ENCODE measurements around the gene TMEM183A. TPM values are rescaled to one million over a fixed set of nuclear protein-coding genes. Genes with fewer than 3 reads are reported as not detected.

Gene TMEM183A
- total and polyA plus RNA-seq, 2 experiments from 2014 or later, result 55.1 to 128 TPM

- H3K36me3 ChIP-seq (ENCODE audit: insufficient read depth), result no peaks in the 10 kb centered on the region
- Mint-ChIP-seq H3K27me3 (ENCODE audit: insufficient read depth, low read depth, poor library complexity) (peaks cover 3% of the 10 kb centered on the region), H3K9me3 (no peaks in the 10 kb centered on the region), H3K36me3 (ENCODE audit: low read depth) (no peaks in the 10 kb centered on the region), H3K27ac (no peak overlapping the region), H3K4me3 (no peak overlapping the region), H3K4me1 (peaks cover 21% of the 10 kb centered on the region)
- H3K27ac ChIP-seq (ENCODE audit: low read depth), result no peak overlapping the region
- DNase-seq (ENCODE audit: low spot score), result no peak
- no peaks in the 10 kb centered on the region for H3K27me3 ChIP-seq (ENCODE audit: insufficient read depth)
- H3F3A ChIP-seq (replicated peaks; ENCODE audit: low read depth), result no peaks in the 10 kb centered on the region
- no peaks in the 10 kb centered on the region for H3K9me2 ChIP-seq (ENCODE audit: insufficient read depth)
- H3K79me2 ChIP-seq (replicated peaks; ENCODE audit: insufficient read depth), result no peaks in the 10 kb centered on the region
- peaks cover 11% of the 10 kb centered on the region for H3K4me1 ChIP-seq (ENCODE audit: insufficient read depth)
- H4K20me1 ChIP-seq (replicated peaks; ENCODE audit: insufficient read depth), result no peaks in the 10 kb centered on the region
- H2AFZ ChIP-seq, result no peak overlapping the region
- H3K4me2 ChIP-seq, result no peak overlapping the region
- H3K4me3 ChIP-seq, result no peak overlapping the region
- TF ChIP-seq STAT1 (IDR thresholded peaks at IDR 0.05; ENCODE audit: unreplicated experiment), result no peak
- no peak for TF ChIP-seq CTCF (conservative IDR thresholded peaks at IDR 0.05; ENCODE audit: low read depth in 2 of 2)
- TF ChIP-seq, protein P1, sequence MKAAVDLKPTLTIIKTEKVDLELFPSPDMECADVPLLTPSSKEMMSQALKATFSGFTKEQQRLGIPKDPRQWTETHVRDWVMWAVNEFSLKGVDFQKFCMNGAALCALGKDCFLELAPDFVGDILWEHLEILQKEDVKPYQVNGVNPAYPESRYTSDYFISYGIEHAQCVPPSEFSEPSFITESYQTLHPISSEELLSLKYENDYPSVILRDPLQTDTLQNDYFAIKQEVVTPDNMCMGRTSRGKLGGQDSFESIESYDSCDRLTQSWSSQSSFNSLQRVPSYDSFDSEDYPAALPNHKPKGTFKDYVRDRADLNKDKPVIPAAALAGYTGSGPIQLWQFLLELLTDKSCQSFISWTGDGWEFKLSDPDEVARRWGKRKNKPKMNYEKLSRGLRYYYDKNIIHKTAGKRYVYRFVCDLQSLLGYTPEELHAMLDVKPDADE (IDR thresholded peaks at IDR 0.05), result no peak
- TF ChIP-seq, protein P2, sequence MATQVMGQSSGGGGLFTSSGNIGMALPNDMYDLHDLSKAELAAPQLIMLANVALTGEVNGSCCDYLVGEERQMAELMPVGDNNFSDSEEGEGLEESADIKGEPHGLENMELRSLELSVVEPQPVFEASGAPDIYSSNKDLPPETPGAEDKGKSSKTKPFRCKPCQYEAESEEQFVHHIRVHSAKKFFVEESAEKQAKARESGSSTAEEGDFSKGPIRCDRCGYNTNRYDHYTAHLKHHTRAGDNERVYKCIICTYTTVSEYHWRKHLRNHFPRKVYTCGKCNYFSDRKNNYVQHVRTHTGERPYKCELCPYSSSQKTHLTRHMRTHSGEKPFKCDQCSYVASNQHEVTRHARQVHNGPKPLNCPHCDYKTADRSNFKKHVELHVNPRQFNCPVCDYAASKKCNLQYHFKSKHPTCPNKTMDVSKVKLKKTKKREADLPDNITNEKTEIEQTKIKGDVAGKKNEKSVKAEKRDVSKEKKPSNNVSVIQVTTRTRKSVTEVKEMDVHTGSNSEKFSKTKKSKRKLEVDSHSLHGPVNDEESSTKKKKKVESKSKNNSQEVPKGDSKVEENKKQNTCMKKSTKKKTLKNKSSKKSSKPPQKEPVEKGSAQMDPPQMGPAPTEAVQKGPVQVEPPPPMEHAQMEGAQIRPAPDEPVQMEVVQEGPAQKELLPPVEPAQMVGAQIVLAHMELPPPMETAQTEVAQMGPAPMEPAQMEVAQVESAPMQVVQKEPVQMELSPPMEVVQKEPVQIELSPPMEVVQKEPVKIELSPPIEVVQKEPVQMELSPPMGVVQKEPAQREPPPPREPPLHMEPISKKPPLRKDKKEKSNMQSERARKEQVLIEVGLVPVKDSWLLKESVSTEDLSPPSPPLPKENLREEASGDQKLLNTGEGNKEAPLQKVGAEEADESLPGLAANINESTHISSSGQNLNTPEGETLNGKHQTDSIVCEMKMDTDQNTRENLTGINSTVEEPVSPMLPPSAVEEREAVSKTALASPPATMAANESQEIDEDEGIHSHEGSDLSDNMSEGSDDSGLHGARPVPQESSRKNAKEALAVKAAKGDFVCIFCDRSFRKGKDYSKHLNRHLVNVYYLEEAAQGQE (IDR thresholded peaks at IDR 0.05; ENCODE audit: unreplicated experiment), result no peak
- TF ChIP-seq, protein P3, sequence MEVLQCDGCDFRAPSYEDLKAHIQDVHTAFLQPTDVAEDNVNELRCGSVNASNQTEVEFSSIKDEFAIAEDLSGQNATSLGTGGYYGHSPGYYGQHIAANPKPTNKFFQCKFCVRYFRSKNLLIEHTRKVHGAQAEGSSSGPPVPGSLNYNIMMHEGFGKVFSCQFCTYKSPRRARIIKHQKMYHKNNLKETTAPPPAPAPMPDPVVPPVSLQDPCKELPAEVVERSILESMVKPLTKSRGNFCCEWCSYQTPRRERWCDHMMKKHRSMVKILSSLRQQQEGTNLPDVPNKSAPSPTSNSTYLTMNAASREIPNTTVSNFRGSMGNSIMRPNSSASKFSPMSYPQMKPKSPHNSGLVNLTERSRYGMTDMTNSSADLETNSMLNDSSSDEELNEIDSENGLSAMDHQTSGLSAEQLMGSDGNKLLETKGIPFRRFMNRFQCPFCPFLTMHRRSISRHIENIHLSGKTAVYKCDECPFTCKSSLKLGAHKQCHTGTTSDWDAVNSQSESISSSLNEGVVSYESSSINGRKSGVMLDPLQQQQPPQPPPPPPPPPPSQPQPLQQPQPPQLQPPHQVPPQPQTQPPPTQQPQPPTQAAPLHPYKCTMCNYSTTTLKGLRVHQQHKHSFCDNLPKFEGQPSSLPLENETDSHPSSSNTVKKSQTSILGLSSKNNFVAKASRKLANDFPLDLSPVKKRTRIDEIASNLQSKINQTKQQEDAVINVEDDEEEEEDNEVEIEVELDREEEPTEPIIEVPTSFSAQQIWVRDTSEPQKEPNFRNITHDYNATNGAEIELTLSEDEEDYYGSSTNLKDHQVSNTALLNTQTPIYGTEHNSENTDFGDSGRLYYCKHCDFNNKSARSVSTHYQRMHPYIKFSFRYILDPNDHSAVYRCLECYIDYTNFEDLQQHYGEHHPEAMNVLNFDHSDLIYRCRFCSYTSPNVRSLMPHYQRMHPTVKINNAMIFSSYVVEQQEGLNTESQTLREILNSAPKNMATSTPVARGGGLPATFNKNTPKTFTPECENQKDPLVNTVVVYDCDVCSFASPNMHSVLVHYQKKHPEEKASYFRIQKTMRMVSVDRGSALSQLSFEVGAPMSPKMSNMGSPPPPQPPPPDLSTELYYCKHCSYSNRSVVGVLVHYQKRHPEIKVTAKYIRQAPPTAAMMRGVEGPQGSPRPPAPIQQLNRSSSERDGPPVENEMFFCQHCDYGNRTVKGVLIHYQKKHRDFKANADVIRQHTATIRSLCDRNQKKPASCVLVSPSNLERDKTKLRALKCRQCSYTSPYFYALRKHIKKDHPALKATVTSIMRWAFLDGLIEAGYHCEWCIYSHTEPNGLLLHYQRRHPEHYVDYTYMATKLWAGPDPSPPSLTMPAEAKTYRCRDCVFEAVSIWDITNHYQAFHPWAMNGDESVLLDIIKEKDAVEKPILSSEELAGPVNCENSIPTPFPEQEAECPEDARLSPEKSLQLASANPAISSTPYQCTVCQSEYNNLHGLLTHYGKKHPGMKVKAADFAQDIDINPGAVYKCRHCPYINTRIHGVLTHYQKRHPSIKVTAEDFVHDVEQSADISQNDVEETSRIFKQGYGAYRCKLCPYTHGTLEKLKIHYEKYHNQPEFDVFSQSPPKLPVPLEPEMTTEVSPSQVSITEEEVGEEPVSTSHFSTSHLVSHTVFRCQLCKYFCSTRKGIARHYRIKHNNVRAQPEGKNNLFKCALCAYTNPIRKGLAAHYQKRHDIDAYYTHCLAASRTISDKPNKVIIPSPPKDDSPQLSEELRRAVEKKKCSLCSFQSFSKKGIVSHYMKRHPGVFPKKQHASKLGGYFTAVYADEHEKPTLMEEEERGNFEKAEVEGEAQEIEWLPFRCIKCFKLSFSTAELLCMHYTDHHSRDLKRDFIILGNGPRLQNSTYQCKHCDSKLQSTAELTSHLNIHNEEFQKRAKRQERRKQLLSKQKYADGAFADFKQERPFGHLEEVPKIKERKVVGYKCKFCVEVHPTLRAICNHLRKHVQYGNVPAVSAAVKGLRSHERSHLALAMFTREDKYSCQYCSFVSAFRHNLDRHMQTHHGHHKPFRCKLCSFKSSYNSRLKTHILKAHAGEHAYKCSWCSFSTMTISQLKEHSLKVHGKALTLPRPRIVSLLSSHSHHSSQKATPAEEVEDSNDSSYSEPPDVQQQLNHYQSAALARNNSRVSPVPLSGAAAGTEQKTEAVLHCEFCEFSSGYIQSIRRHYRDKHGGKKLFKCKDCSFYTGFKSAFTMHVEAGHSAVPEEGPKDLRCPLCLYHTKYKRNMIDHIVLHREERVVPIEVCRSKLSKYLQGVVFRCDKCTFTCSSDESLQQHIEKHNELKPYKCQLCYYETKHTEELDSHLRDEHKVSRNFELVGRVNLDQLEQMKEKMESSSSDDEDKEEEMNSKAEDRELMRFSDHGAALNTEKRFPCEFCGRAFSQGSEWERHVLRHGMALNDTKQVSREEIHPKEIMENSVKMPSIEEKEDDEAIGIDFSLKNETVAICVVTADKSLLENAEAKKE (CRISPR knock-in tag; IDR thresholded peaks at IDR 0.05), result no peak
- no peak for TF ChIP-seq POLR2AphosphoS5 (IDR thresholded peaks at IDR 0.05; ENCODE audit: low read depth)
- TF ChIP-seq ZNF331 (CRISPR knock-in tag; IDR thresholded peaks at IDR 0.05; ENCODE audit: low read depth), result no peak
- TF ChIP-seq ZNF114 (CRISPR knock-in tag; IDR thresholded peaks at IDR 0.05), result no peak
- no peak for TF ChIP-seq EZH2 (IDR thresholded peaks at IDR 0.05; ENCODE audit: low read depth, unreplicated experiment)
- no peak for TF ChIP-seq CREB1 (CRISPR knock-in tag; IDR thresholded peaks at IDR 0.05; ENCODE audit: low read depth)
- no peak for TF ChIP-seq JUNB (IDR thresholded peaks at IDR 0.05; ENCODE audit: unreplicated experiment)
- TF ChIP-seq EZH2phosphoT487 (IDR thresholded peaks at IDR 0.05; ENCODE audit: unreplicated experiment), result no peak
- TF ChIP-seq NANOG (IDR thresholded peaks at IDR 0.05; ENCODE audit: borderline replicate concordance), result no peak
- no peak for ATAC-seq
Observed at GRCh38 chr1:202979459-202979858, 27.7 kb upstream of the TMEM183A start.
